ENCODE results near the gene RTTN.

DNA sequence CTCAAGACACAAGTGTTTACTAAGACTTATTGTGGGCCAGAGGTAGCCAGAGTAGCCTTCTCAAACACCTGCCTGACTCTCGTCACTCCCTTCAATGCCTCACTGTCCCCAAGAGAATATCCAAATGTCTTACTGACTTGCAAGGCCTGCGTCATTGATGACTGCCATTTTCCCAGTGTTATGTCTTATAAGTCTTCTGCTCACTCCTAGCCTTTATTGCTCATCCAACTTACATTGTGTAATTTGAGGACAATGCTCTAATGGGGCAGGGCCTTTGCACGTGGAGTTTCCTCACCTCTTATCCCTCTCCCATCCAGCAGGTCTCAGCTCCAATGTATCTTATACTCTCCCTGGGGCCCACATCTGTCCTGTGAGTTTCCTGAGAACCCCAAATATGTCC, 247.7 kb downstream of the RTTN start:
- TF ChIP-seq CTCF (conservative IDR thresholded peaks at IDR 0.05; ENCODE audit: low read depth in 2 of 2), result no peak
- TF ChIP-seq POLR2AphosphoS5 (IDR thresholded peaks at IDR 0.05; ENCODE audit: low read depth), result no peak
- TF ChIP-seq, protein P1, sequence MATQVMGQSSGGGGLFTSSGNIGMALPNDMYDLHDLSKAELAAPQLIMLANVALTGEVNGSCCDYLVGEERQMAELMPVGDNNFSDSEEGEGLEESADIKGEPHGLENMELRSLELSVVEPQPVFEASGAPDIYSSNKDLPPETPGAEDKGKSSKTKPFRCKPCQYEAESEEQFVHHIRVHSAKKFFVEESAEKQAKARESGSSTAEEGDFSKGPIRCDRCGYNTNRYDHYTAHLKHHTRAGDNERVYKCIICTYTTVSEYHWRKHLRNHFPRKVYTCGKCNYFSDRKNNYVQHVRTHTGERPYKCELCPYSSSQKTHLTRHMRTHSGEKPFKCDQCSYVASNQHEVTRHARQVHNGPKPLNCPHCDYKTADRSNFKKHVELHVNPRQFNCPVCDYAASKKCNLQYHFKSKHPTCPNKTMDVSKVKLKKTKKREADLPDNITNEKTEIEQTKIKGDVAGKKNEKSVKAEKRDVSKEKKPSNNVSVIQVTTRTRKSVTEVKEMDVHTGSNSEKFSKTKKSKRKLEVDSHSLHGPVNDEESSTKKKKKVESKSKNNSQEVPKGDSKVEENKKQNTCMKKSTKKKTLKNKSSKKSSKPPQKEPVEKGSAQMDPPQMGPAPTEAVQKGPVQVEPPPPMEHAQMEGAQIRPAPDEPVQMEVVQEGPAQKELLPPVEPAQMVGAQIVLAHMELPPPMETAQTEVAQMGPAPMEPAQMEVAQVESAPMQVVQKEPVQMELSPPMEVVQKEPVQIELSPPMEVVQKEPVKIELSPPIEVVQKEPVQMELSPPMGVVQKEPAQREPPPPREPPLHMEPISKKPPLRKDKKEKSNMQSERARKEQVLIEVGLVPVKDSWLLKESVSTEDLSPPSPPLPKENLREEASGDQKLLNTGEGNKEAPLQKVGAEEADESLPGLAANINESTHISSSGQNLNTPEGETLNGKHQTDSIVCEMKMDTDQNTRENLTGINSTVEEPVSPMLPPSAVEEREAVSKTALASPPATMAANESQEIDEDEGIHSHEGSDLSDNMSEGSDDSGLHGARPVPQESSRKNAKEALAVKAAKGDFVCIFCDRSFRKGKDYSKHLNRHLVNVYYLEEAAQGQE (IDR thresholded peaks at IDR 0.05; ENCODE audit: unreplicated experiment), result no peak

Data from GM23338 (cell line).